ENCODE measurements around the gene TBX4. TPM values are rescaled to one million over a fixed set of nuclear protein-coding genes. Genes with fewer than 3 reads are reported as not detected.

Gene TBX4
- total RNA-seq, 1 experiment from 2014 or later: not detected

GRCh38 chr17:61444075-61444474 is 8.1 kb upstream of the TBX4 start:
- Histone ChIP-seq H2BK120ac (ENCODE audit: low read depth, low read length, poor library complexity, severe bottlenecking) (no peak overlapping the region), H3T11ph (ENCODE audit: low read length) (no peak overlapping the region), H3K79me2 (ENCODE audit: insufficient read depth, low read length) (no peaks in the 10 kb centered on the region), H3K18ac (ENCODE audit: insufficient read length, low read depth, low read length) (no peak overlapping the region), H3K9me3 (ENCODE audit: control insufficient read depth, low read depth, low read length) (no peaks in the 10 kb centered on the region), H2BK5ac (ENCODE audit: insufficient read length, low read length) (no peak overlapping the region), H2BK12ac (ENCODE audit: insufficient read length, low read depth, low read length) (no peak overlapping the region), H3K27ac (ENCODE audit: insufficient read length, low read depth, low read length) (no peak overlapping the region), H2AFZ (ENCODE audit: low read length) (no peak overlapping the region), H3K14ac (ENCODE audit: insufficient read depth, low read length) (no peak overlapping the region), H3K27me3 (ENCODE audit: insufficient read depth, low read length) (peaks cover 3% of the 10 kb centered on the region; the same call in 1 of the 2 replicates), H2BK20ac (ENCODE audit: low read depth, low read length, poor library complexity, severe bottlenecking) (no peak overlapping the region), H3K4ac (ENCODE audit: low read depth, low read length) (no peak overlapping the region), H4K20me1 (ENCODE audit: control insufficient read depth, insufficient read depth, insufficient read length) (no peaks in the 10 kb centered on the region), H4K91ac (ENCODE audit: insufficient read length, low read depth, low read length) (no peak overlapping the region), H3K4me2 (ENCODE audit: insufficient read depth, insufficient read length, low read length) (no peak overlapping the region), H3K23me2 (ENCODE audit: insufficient read length, low read depth, low read length, poor library complexity, severe bottlenecking) (no peaks in the 10 kb centered on the region), H3K56ac (ENCODE audit: insufficient read length, low read depth, low read length) (no peak overlapping the region), H3K4me1 (ENCODE audit: insufficient read depth, low read length) (no peaks in the 10 kb centered on the region), H2BK15ac (ENCODE audit: low read depth, low read length) (no peak overlapping the region), H2AK5ac (ENCODE audit: insufficient read length, low read length) (no peak overlapping the region), H3K9ac (ENCODE audit: extremely low read depth, insufficient read length, low read length) (no peak overlapping the region), H3K23ac (ENCODE audit: insufficient read length, low read depth, low read length) (no peak overlapping the region), H3K79me1 (ENCODE audit: insufficient read depth, low read depth, low read length, poor library complexity, severe bottlenecking) (no peaks in the 10 kb centered on the region), H4K5ac (ENCODE audit: insufficient read length, low read depth, low read length) (no peak overlapping the region), H4K8ac (replicated peaks; ENCODE audit: insufficient read length, low read depth, low read length) (no peak overlapping the region)
- no peak for DNase-seq
- Mint-ChIP-seq H3K27me3 (ENCODE audit: low read depth) (peaks cover 69% of the 10 kb centered on the region), H3K9me3 (peaks cover 0 to 4% of the 10 kb centered on the region in 2 experiments; a peak in 3 of 5 replicates), H3K4me3 (no peak overlapping the region), H3K27ac (no peak overlapping the region), H3K36me3 (ENCODE audit: insufficient read depth in 1 of 3, low read depth in 3 of 3) (no peaks in the 10 kb centered on the region; a peak in 1 of 7 replicates), H3K4me1 (peaks cover 26 to 33% of the 10 kb centered on the region in 2 experiments)
- WGBS (ENCODE audit: extremely low coverage, insufficient read length, low lambda C conversion rate): no CpG with 5 or more reads among the region's 13 CpGs
- TF ChIP-seq CTCF (conservative IDR thresholded peaks at IDR 0.05): no peak

All from H9 (cell line).